Lower leg skin (tissue), 3 donors: ENCODE results near the gene REPS1.

Experiments
- POLR2A ChIP-seq, 2 donors: fragments of 450-650 bp; IDR thresholded peaks; one replicate each; pipeline ENCODE4 v1.6.1; 2016 to 2017; ENCODE audit warnings: antibody characterized with exemption in 2 of 2, mild to moderate bottlenecking in 1 of 2, moderate library complexity in 1 of 2
- TF ChIP-seq, protein P1 (sequence below), 3 donors: fragments of 450-650 bp; IDR thresholded peaks; one replicate each; pipeline ENCODE4 v1.5.1; 2016; ENCODE audit warnings: antibody characterized with exemption in 3 of 3, mild to moderate bottlenecking in 3 of 3, moderate library complexity in 2 of 3

- TF ChIP-seq, protein P1, sequence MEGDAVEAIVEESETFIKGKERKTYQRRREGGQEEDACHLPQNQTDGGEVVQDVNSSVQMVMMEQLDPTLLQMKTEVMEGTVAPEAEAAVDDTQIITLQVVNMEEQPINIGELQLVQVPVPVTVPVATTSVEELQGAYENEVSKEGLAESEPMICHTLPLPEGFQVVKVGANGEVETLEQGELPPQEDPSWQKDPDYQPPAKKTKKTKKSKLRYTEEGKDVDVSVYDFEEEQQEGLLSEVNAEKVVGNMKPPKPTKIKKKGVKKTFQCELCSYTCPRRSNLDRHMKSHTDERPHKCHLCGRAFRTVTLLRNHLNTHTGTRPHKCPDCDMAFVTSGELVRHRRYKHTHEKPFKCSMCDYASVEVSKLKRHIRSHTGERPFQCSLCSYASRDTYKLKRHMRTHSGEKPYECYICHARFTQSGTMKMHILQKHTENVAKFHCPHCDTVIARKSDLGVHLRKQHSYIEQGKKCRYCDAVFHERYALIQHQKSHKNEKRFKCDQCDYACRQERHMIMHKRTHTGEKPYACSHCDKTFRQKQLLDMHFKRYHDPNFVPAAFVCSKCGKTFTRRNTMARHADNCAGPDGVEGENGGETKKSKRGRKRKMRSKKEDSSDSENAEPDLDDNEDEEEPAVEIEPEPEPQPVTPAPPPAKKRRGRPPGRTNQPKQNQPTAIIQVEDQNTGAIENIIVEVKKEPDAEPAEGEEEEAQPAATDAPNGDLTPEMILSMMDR (IDR thresholded peaks at IDR 0.05), result no peak
- TF ChIP-seq POLR2A (IDR thresholded peaks at IDR 0.05), result no peak
Measured at GRCh38 chr6:138869398-138869797, 118.7 kb downstream of the REPS1 start.
